ENCODE data around the gene RBM4B. TPM values are rescaled to one million over a fixed set of nuclear protein-coding genes. Genes with fewer than 3 reads are reported as not detected.

Gene RBM4B
- total RNA-seq, 4 donors from 2014 or later = 10.3 to 13.2 (median 12.2) TPM

DNA sequence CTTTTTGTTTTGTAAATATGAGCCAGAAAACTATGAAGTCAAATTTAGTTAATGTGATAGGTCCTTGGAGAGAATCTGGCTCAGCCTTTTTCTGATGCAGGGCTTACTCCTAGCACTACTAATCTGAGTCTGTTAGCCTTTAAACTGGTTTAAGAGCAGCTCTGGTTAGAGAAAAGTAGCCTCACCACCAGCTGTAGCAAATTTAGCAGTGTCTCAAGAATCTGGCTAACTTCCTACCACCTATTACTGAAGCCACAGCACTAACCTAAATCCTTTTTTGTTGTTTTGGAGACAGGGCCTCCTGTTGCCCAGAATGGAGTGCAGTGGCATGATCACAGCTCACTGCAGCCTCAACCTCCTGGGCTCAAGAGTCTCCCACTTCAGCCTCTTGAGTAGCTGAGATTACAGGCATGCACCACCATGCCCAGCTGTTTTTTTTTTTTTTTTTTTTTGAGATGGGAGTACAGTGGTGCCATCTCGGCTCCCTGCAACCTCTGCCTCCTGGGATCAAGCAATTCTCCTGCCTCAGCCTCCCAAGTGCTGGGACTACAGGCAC lies 13.9 kb downstream of the RBM4B start:
- Histone ChIP-seq H3K4me3 (no peak overlapping the region), H3K36me3 (peaks cover 27 to 86% (median 58%) of the 10 kb centered on the region in 4 donors), H3K27ac (replicated peaks in 1 of 4) (no peak overlapping the region), H3K9me3 (no peaks in the 10 kb centered on the region), H3K4me1 (peaks cover 0 to 10% (median 2%) of the 10 kb centered on the region in 4 donors), H3K27me3 (no peaks in the 10 kb centered on the region)
- no peak for DNase-seq (ENCODE audit: extremely low spot score)
- WGBS = 88% methylated on average over 1 of the region's 1 CpG
- intact Hi-C loops (cut with DNase I) = no loop called here
- TF ChIP-seq, protein P1, sequence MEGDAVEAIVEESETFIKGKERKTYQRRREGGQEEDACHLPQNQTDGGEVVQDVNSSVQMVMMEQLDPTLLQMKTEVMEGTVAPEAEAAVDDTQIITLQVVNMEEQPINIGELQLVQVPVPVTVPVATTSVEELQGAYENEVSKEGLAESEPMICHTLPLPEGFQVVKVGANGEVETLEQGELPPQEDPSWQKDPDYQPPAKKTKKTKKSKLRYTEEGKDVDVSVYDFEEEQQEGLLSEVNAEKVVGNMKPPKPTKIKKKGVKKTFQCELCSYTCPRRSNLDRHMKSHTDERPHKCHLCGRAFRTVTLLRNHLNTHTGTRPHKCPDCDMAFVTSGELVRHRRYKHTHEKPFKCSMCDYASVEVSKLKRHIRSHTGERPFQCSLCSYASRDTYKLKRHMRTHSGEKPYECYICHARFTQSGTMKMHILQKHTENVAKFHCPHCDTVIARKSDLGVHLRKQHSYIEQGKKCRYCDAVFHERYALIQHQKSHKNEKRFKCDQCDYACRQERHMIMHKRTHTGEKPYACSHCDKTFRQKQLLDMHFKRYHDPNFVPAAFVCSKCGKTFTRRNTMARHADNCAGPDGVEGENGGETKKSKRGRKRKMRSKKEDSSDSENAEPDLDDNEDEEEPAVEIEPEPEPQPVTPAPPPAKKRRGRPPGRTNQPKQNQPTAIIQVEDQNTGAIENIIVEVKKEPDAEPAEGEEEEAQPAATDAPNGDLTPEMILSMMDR (IDR thresholded peaks at IDR 0.05) = no peak
- TF ChIP-seq POLR2A (IDR thresholded peaks at IDR 0.05; ENCODE audit: low read depth) (no peak), POLR2AphosphoS5 (IDR thresholded peaks at IDR 0.05) (no peak), EP300 (IDR thresholded peaks at IDR 0.05) (no peak)

DNA sequence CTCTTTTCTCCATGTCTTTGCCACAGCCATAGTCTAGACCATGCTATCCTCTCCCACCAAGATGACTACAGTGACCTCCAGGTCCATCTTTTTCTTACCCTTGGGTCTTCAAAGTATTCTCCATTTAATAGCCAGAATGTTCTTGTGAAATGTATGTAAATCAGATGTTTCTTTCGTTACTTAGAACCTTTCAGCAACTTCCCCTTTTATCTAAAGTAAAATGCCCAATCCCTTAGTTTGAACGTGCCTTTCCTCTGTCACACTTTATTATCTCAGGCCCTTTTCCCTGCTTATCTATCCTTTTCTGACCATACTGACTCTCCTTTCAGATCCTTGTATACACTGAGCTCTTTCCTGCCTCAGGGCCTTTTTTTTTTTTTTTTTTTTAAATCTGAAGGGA lies 17.9 kb downstream of the RBM4B start:
- Histone ChIP-seq H3K9me3 (no peaks in the 10 kb centered on the region), H3K36me3 (peaks cover 8 to 66% (median 46%) of the 10 kb centered on the region in 4 donors), H3K4me1 (no peaks in the 10 kb centered on the region), H3K27ac (replicated peaks in 1 of 4) (no peak overlapping the region), H3K27me3 (no peaks in the 10 kb centered on the region), H3K4me3 (no peak overlapping the region)
- TF ChIP-seq, protein P1 (IDR thresholded peaks at IDR 0.05) = no peak
- TF ChIP-seq POLR2AphosphoS5 (IDR thresholded peaks at IDR 0.05) (no peak), EP300 (IDR thresholded peaks at IDR 0.05) (no peak), POLR2A (IDR thresholded peaks at IDR 0.05; ENCODE audit: low read depth) (no peak)
- no peak for DNase-seq (ENCODE audit: extremely low spot score)
- intact Hi-C loops (cut with DNase I) = no loop called here
- 70% methylated on average over 2 of the region's 2 CpGs for WGBS

DNA sequence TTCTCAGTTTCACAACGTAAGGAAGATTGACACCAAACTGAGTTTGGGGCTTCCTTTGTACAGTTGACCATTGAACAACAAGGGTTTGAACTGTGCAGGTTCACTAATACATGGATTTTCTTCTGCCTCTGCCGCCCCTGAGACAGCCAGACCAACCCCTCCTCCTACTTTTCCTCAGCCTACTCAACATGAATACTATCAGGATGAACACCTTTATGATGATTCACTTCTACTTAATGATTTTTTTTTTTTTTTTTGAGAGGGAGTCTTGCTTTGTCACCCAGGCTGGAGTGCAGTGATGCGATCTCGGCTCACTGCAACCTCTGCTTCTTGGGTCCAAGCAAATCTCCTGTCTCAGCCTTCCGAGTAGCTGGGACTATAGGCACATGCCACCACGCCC lies 24.6 kb downstream of the RBM4B start:
- intact Hi-C loops (cut with DNase I) = no loop called here
- WGBS = 81% methylated on average over 6 of the region's 6 CpGs

DNA sequence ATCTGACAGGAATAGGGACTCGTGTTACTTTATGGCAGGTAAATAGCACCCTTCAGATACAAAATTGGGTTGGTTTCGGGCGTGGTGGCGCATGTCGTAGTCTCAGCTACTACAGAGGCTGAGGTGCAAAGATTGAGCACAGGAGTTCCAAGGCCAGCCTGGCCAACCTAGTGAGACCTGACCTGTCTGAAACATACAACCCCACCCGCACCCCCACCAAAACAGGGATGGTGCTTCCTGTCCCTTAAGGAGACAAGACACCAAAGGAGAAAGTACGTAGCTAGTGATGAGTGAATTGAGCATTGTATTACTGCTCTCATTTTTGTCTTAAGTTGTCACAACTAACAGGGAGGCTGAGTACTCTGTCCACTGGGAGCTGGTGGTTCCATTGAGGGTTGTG lies 25.0 kb downstream of the RBM4B start:
- H3K36me3 ChIP-seq = peaks cover 17 to 69% (median 53%) of the 10 kb centered on the region in 4 donors
- no peak overlapping the region for H3K4me3 ChIP-seq
- intact Hi-C loops (cut with DNase I) = no loop called here
- no peak overlapping the region for H3K27ac ChIP-seq (replicated peaks in 1 of 4)
- H3K9me3 ChIP-seq = no peaks in the 10 kb centered on the region
- no peaks in the 10 kb centered on the region for H3K27me3 ChIP-seq
- 94% methylated on average over 7 of the region's 7 CpGs for WGBS
- TF ChIP-seq EP300 (IDR thresholded peaks at IDR 0.05) (no peak), POLR2AphosphoS5 (IDR thresholded peaks at IDR 0.05) (no peak), POLR2A (IDR thresholded peaks at IDR 0.05; ENCODE audit: low read depth) (no peak)
- TF ChIP-seq, protein P1 (IDR thresholded peaks at IDR 0.05) = no peak
- peaks cover 0 to 26% (median 6%) of the 10 kb centered on the region in 4 donors for H3K4me1 ChIP-seq
- DNase-seq (ENCODE audit: extremely low spot score) = no peak

More for the DNA sequence above, 24.6 kb downstream of the RBM4B start:
- Histone ChIP-seq H3K27ac (replicated peaks in 1 of 4) (no peak overlapping the region), H3K9me3 (no peaks in the 10 kb centered on the region), H3K27me3 (no peaks in the 10 kb centered on the region), H3K4me3 (no peak overlapping the region), H3K4me1 (peaks cover 0 to 26% (median 4%) of the 10 kb centered on the region in 4 donors), H3K36me3 (peaks cover 17 to 69% (median 53%) of the 10 kb centered on the region in 4 donors)
- TF ChIP-seq POLR2AphosphoS5 (IDR thresholded peaks at IDR 0.05) = no peak
- TF ChIP-seq POLR2A (IDR thresholded peaks at IDR 0.05; ENCODE audit: low read depth) = no peak
- TF ChIP-seq, protein P1 (IDR thresholded peaks at IDR 0.05) = no peak
- no peak for TF ChIP-seq EP300 (IDR thresholded peaks at IDR 0.05)
- no peak for DNase-seq (ENCODE audit: extremely low spot score)

DNA sequence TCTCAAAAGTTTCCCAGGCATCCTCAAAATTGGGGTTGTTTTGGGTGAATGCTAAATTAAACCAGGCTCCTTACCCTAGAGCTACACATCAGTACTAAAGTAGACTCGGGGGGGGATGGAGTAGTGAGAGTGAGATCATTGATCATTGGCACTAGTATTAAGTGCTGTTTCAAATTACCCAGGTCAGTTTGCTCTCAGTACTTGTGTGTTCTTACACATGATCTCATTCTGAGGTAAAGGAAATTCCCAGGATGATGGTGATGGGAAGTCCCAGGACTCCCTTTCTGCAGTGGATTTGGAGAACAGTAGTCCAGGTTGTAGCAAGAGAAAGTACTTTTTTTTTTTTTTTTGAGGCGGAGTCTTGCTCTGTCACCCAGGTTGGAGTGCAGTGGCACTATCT lies 26.7 kb downstream of the RBM4B start:
- TF ChIP-seq EP300 (IDR thresholded peaks at IDR 0.05) (no peak), POLR2A (IDR thresholded peaks at IDR 0.05; ENCODE audit: low read depth) (no peak), POLR2AphosphoS5 (IDR thresholded peaks at IDR 0.05) (no peak)
- TF ChIP-seq, protein P1 (IDR thresholded peaks at IDR 0.05) = no peak
- no peak overlapping the region for H3K4me3 ChIP-seq
- no peak for DNase-seq (ENCODE audit: extremely low spot score)
- 91% methylated on average over 2 of the region's 2 CpGs for WGBS
- peaks cover 17 to 78% (median 58%) of the 10 kb centered on the region in 4 donors for H3K36me3 ChIP-seq
- intact Hi-C loops (cut with DNase I) = no loop called here
- no peaks in the 10 kb centered on the region for H3K27me3 ChIP-seq
- no peaks in the 10 kb centered on the region for H3K9me3 ChIP-seq
- no peak overlapping the region for H3K27ac ChIP-seq (replicated peaks in 1 of 4)
- peaks cover 12 to 40% (median 19%) of the 10 kb centered on the region in 4 donors for H3K4me1 ChIP-seq
